HEK293 (cell line): ENCODE measurements around the gene SACS.

ENCODE experiments used
- CTCF ChIP-seq: fragments of 450-650 bp; formaldehyde crosslinking; IDR thresholded peaks from 2 replicates; pipeline ENCODE4 v1.5.1; 2016; ENCODE audit warnings: missing biosample characterization, missing genetic modification characterization
- PRDM2 ChIP-seq: fragments of 450-650 bp; formaldehyde crosslinking; IDR thresholded peaks from 2 replicates; pipeline ENCODE4 v1.5.1; 2016; ENCODE audit warnings: missing biosample characterization, missing genetic modification characterization, borderline replicate concordance
- REST ChIP-seq: fragments of 450-650 bp; formaldehyde crosslinking; IDR thresholded peaks from 2 replicates; pipeline ENCODE4 v1.5.1; 2016; ENCODE audit warnings: missing biosample characterization, missing genetic modification characterization
- SCRT1 ChIP-seq: fragments of 450-650 bp; formaldehyde crosslinking; IDR thresholded peaks from 2 replicates; pipeline ENCODE4 v1.5.1; 2016; ENCODE audit warnings: missing biosample characterization, missing genetic modification characterization, borderline replicate concordance
- ZBTB17 ChIP-seq: fragments of 450-650 bp; formaldehyde crosslinking; IDR thresholded peaks from 2 replicates; pipeline ENCODE4 v1.5.1; 2016; ENCODE audit warnings: missing biosample characterization, missing genetic modification characterization
- ZBTB21 ChIP-seq: fragments of 450-650 bp; formaldehyde crosslinking; IDR thresholded peaks from 2 replicates; pipeline ENCODE4 v1.5.1; 2017; ENCODE audit warnings: missing biosample characterization, missing genetic modification characterization
- ZEB2 ChIP-seq: fragments of 450-650 bp; formaldehyde crosslinking; IDR thresholded peaks from 2 replicates; pipeline ENCODE4 v1.5.1; 2016; ENCODE audit warnings: missing biosample characterization, missing genetic modification characterization
- ZNF114 ChIP-seq: fragments of 450-650 bp; formaldehyde crosslinking; IDR thresholded peaks from 2 replicates; pipeline ENCODE4 v1.5.0; 2017; ENCODE audit warnings: missing biosample characterization, missing genetic modification characterization
- ZNF121 ChIP-seq: fragments of 450-650 bp; formaldehyde crosslinking; IDR thresholded peaks from 2 replicates; pipeline ENCODE4 v1.5.1; 2016; ENCODE audit warnings: missing biosample characterization, missing genetic modification characterization
- ZNF138 ChIP-seq: fragments of 450-650 bp; formaldehyde crosslinking; IDR thresholded peaks from 2 replicates; pipeline ENCODE4 v1.5.1; 2016; ENCODE audit warnings: missing biosample characterization, missing genetic modification characterization, borderline replicate concordance
- ZNF140 ChIP-seq: fragments of 450-650 bp; formaldehyde crosslinking; IDR thresholded peaks from 2 replicates; pipeline ENCODE4 v1.5.1; 2016; ENCODE audit warnings: missing biosample characterization, missing genetic modification characterization
- ZNF24 ChIP-seq: fragments of 450-650 bp; formaldehyde crosslinking; IDR thresholded peaks from 2 replicates; pipeline ENCODE4 v1.5.1; 2016; ENCODE audit warnings: missing biosample characterization, missing genetic modification characterization
- ZNF274 ChIP-seq, 2 experiments: fragments of 200-500 bp in 1 of 2; fragments of 450-650 bp in 1 of 2; sonication (Bioruptor generic) in 1 of 2; formaldehyde crosslinking in 1 of 2; IDR thresholded peaks; 2 replicates each; pipeline versions ENCODE4 v1.5.1 to v1.6.1; 2014 to 2016; ENCODE audit warnings: borderline replicate concordance in 1 of 2, inconsistent platforms in 1 of 2, low read length in 1 of 2, missing biosample characterization in 1 of 2, missing genetic modification characterization in 1 of 2
- TF ChIP-seq, protein P1 (sequence below): fragments of 450-650 bp; formaldehyde crosslinking; IDR thresholded peaks from 2 replicates; pipeline ENCODE4 v1.5.1; 2016; ENCODE audit warnings: missing biosample characterization, missing genetic modification characterization

DNA sequence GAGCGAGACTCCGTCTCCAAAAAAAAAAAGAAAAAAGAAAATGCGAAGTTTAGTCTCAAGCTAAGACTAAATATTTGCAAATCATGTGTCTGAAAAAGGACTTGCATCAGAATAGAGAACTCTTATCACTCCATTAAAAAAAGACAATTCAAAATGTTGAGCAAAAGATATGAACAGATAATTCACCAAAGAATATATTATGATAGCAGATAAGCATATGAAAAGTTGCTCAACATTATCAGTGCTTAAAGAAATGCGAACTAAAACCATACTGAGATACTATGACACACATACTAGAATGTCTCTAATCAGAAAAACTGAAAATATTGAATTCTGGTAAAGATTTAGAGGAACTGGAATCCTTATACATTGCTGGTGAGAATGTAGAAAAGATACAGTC, 38.7 kb upstream of the SACS start:
- TF ChIP-seq REST (tag by site-specific recombination) = no peak
- TF ChIP-seq ZNF24 (tag by site-specific recombination) = no peak
- no peak for TF ChIP-seq ZNF114
- no peak for TF ChIP-seq CTCF (tag by site-specific recombination)
- no peak for TF ChIP-seq PRDM2
- no peak for TF ChIP-seq ZBTB17 (tag by site-specific recombination)
- no peak for TF ChIP-seq SCRT1 (tag by site-specific recombination)
- no peak for TF ChIP-seq ZNF138 (tag by site-specific recombination)
- TF ChIP-seq, protein P1, sequence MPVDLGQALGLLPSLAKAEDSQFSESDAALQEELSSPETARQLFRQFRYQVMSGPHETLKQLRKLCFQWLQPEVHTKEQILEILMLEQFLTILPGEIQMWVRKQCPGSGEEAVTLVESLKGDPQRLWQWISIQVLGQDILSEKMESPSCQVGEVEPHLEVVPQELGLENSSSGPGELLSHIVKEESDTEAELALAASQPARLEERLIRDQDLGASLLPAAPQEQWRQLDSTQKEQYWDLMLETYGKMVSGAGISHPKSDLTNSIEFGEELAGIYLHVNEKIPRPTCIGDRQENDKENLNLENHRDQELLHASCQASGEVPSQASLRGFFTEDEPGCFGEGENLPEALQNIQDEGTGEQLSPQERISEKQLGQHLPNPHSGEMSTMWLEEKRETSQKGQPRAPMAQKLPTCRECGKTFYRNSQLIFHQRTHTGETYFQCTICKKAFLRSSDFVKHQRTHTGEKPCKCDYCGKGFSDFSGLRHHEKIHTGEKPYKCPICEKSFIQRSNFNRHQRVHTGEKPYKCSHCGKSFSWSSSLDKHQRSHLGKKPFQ (tag by site-specific recombination) = no peak
- TF ChIP-seq ZEB2 (tag by site-specific recombination) = no peak
- no peak for TF ChIP-seq ZBTB21 (tag by site-specific recombination)
- no peak for TF ChIP-seq ZNF274 (IDR thresholded peaks at IDR 0.05; ENCODE audit: low read length)
- no peak for TF ChIP-seq ZNF274 (tag by site-specific recombination; IDR thresholded peaks at IDR 0.05; ENCODE audit: borderline replicate concordance)
- no peak for TF ChIP-seq ZNF140 (tag by site-specific recombination)
- no peak for TF ChIP-seq ZNF121 (tag by site-specific recombination)
